SIG-M5 treated with dmso at 0.1 percent for 504 hours (cell line): ENCODE results near the gene SMIM30.
A peak's percentile ranks its signal among the peaks of the same experiment; 100 is the strongest.

Experiments used
- DNase-seq: peaks from one replicate; lab custom pipeline; 2025; ENCODE audit not compliant: unreplicated experiment; lab: John Stamatoyannopoulos, UW

SMIM30 gene

GRCh38 chr7:113109718-113110117 is 8.6 kb downstream of the SMIM30 start:
- DNase-seq = no peak

GRCh38 chr7:113100121-113100603 is 18.2 kb downstream of the SMIM30 start:
- no peak for DNase-seq

GRCh38 chr7:113099284-113099919 is 19.0 kb downstream of the SMIM30 start:
- no peak for DNase-seq

- DNase-seq = no peak
Observed at GRCh38 chr7:113094517-113095249, 23.7 kb downstream of the SMIM30 start.

GRCh38 chr7:113093561-113093960 is 24.8 kb downstream of the SMIM30 start:
- no peak for DNase-seq

GRCh38 chr7:113092762-113093161 is 25.6 kb downstream of the SMIM30 start:
- no peak for DNase-seq

- peak; percentile 30 for DNase-seq
Observed at GRCh38 chr7:113087071-113087998, 31.0 kb downstream of the SMIM30 start.

GRCh38 chr7:113086431-113086888 is 31.9 kb downstream of the SMIM30 start, which contains the start of gene GPR85:
Gene GPR85, minus strand, starts transcription at chr7:113086827. Its CDS starts 2,106 bp downstream, at chr7:113084721.
- DNase-seq = peak; percentile 9

GRCh38 chr7:113085781-113086390 is 32.5 kb downstream of the SMIM30 start:
- no peak for DNase-seq

GRCh38 chr7:113084496-113085172 is 33.7 kb downstream of the SMIM30 start:
- DNase-seq = peak; percentile 49

GRCh38 chr7:113083816-113084495 is 34.4 kb downstream of the SMIM30 start:
- no peak for DNase-seq

GRCh38 chr7:113083132-113083815 is 35.1 kb downstream of the SMIM30 start:
- no peak for DNase-seq

- DNase-seq = no peak
Observed at GRCh38 chr7:113078331-113078730, 40.0 kb downstream of the SMIM30 start.

- DNase-seq = no peak
Observed at GRCh38 chr7:113076703-113077102, 41.7 kb downstream of the SMIM30 start.

GRCh38 chr7:113071465-113071864 is 46.9 kb downstream of the SMIM30 start:
- DNase-seq = peak; percentile 58
